Naive thymus-derived CD4-positive, alpha-beta T cell (primary cell): Measurements from ENCODE around the gene NSD2. TPM values are rescaled to one million over a fixed set of nuclear protein-coding genes. Genes with fewer than 3 reads are reported as not detected.
A peak's percentile ranks its signal among the peaks of the same experiment; 100 is the strongest.

ENCODE experiments used
- ATAC-seq: fragments of 150-1000 bp; cut with Tn5 transposase; 2 replicates; pipeline ENCODE4 v1.10.0; 2021; ENCODE audit warnings: mild to moderate bottlenecking, moderate library complexity
- CTCF ChIA-PET: fragments of 350-600 bp; sonication (Branson Sonifier 250); formaldehyde crosslinking; loops from one replicate; lab custom pipeline; 2021; ENCODE audit warnings: antibody characterized with exemption; lab: Charles Lee
- POLR2A ChIA-PET: fragments of 350-600 bp; sonication (Branson Sonifier 250); formaldehyde crosslinking; loops from one replicate; lab custom pipeline; 2021; ENCODE audit warnings: antibody characterized with exemption, inconsistent platforms; lab: Charles Lee
- DNase-seq, 9 donors: peaks; one replicate each; pipeline versions ENCODE4 v3.0.0 to v3.0.0-alpha.2; 2020 to 2022; ENCODE audit warnings: mixed read lengths in 1 of 9
- H3K27ac ChIP-seq: one replicate; pipeline ENCODE4 v1.7.0; 2013; ENCODE audit warnings: mild to moderate bottlenecking, low read depth, low read length, moderate library complexity
- H3K27me3 ChIP-seq, 2 donors: one replicate each; pipeline ENCODE4 v1.7.0; 2013; ENCODE audit warnings: low read length in 2 of 2, mild to moderate bottlenecking in 2 of 2, moderate library complexity in 2 of 2; ENCODE audit not compliant: control insufficient read depth in 2 of 2, insufficient read depth in 2 of 2
- H3K36me3 ChIP-seq, 3 experiments: 1 replicate in 2 of 3; 2 replicates in 1 of 3; pipeline ENCODE4 v1.7.0; 2013; ENCODE audit warnings: low read length in 3 of 3, mild to moderate bottlenecking in 3 of 3, moderate library complexity in 1 of 3; ENCODE audit not compliant: insufficient read depth in 3 of 3, control insufficient read depth in 2 of 3
- H3K4me1 ChIP-seq, 2 donors: one replicate each; pipeline ENCODE4 v1.7.0; 2013; ENCODE audit warnings: low read length in 2 of 2, mild to moderate bottlenecking in 2 of 2, moderate library complexity in 1 of 2; ENCODE audit not compliant: control insufficient read depth in 2 of 2, insufficient read depth in 2 of 2
- H3K4me3 ChIP-seq: 2 replicates; pipeline ENCODE4 v1.7.0; 2013; ENCODE audit warnings: mild to moderate bottlenecking, low read length
- H3K9me3 ChIP-seq, 3 experiments: 1 replicate in 2 of 3; 2 replicates in 1 of 3; pipeline ENCODE4 v1.7.0; 2013; ENCODE audit warnings: low read length in 3 of 3; ENCODE audit not compliant: control insufficient read depth in 2 of 3
- H3K27ac Mint-ChIP-seq, 9 donors: one replicate each; pipeline ENCODE4 v1.8.0; 2020 to 2022; ENCODE audit warnings: mixed read lengths in 9 of 9, mild to moderate bottlenecking in 8 of 9, moderate library complexity in 5 of 9, inconsistent platforms in 2 of 9
- H3K27me3 Mint-ChIP-seq, 5 donors: one replicate each; pipeline ENCODE4 v1.8.0; 2021 to 2022; ENCODE audit warnings: mixed read lengths in 5 of 5, mild to moderate bottlenecking in 1 of 5
- H3K36me3 Mint-ChIP-seq, 5 donors: one replicate each; pipeline ENCODE4 v1.8.0; 2020 to 2022; ENCODE audit warnings: mixed read lengths in 5 of 5, mild to moderate bottlenecking in 3 of 5, inconsistent platforms in 1 of 5
- H3K4me1 Mint-ChIP-seq, 7 donors: one replicate each; pipeline ENCODE4 v1.8.0; 2020 to 2022; ENCODE audit warnings: mixed read lengths in 7 of 7, mild to moderate bottlenecking in 3 of 7, inconsistent platforms in 1 of 7
- H3K4me3 Mint-ChIP-seq, 10 donors: one replicate each; pipeline ENCODE4 v1.8.0; 2020 to 2022; ENCODE audit warnings: mild to moderate bottlenecking in 10 of 10, mixed read lengths in 10 of 10, moderate library complexity in 6 of 10, inconsistent platforms in 2 of 10
- H3K9me3 Mint-ChIP-seq, 11 donors: one replicate each; pipeline ENCODE4 v1.8.0; 2020 to 2022; ENCODE audit warnings: mixed read lengths in 11 of 11, mild to moderate bottlenecking in 4 of 11, inconsistent platforms in 1 of 11, moderate library complexity in 1 of 11
- intact Hi-C, 2 donors: fragments of 100-400 bp; cut with micrococcal nuclease; formaldehyde crosslinking; loops; one replicate each; pipeline ENCODE4 v1.15.1; 2023
- polyA plus RNA-seq, 2 donors: library from polyadenylated mRNA; unstranded; fragments of 300-500 nt; fragmentation: Illumina TruSeq; gene quantifications; one replicate each; pipeline ENCODE4 v1.2.3, GENCODE V29; 2021
- total RNA-seq, 6 experiments: library from RNA in 5 of 6; stranded (reverse) in 5 of 6; gene quantifications; 1 replicate in 5 of 6; 2 replicates in 1 of 6; pipeline ENCODE4 v1.2.3 and lab custom pipeline; 2021 to 2026

The NSD2 gene
- total and polyA plus RNA-seq, 7 experiments from 2014 or later, result 2.7 to 207 (median 37.3) TPM

DNA sequence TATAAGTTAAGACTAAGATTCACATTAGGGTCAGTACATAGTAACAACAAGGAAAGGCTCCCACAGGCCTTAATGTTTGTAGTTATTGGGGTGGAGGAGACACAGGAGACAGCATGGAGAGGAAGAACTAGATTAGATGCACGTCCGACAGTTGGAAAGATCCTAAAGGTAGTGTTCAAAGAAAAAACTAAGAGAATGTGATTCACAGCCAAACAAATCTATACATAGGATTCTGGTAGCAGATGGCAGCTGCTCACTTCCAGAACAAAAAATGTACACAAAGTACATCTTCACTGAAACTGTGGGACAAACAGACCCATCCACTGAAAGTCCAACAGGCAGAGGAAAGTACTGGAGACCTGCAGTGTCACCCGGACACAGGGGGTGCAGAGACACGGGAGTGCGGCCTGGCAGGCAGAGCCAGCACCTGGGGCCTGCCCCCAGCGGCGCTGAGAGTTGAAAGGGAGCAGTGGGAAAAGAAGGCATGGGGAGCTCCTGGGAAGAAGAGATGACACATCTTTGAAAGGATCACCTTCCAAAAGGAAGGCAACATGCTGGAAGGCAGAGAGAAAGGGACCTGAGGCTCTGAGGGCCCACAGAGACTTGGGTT is 97.6 kb downstream of the NSD2 start:
- H3K27me3 ChIP-seq, result no peaks in the 10 kb centered on the region
- Mint-ChIP-seq H3K4me1 (peaks cover 0 to 2% (median 0%) of the 10 kb centered on the region in 7 donors), H3K9me3 (no peaks in the 10 kb centered on the region), H3K4me3 (no peak overlapping the region), H3K27me3 (no peaks in the 10 kb centered on the region), H3K27ac (peak overlapping the region in 4 of 9 donors; percentile 0 to 76 (median 37)), H3K36me3 (peaks cover 0 to 31% (median 13%) of the 10 kb centered on the region in 5 donors)
- H3K4me1 ChIP-seq, result no peaks in the 10 kb centered on the region
- ATAC-seq (no peak), DNase-seq (no peak)
- H3K27ac ChIP-seq, result no peak overlapping the region
- intact Hi-C loops, result no loop called here
- CTCF ChIA-PET, result no interaction called here
- H3K36me3 ChIP-seq, result peaks cover 0 to 4% (median 0%) of the 10 kb centered on the region in 3 experiments
- no peaks in the 10 kb centered on the region for H3K9me3 ChIP-seq
- H3K4me3 ChIP-seq, result no peak overlapping the region
- POLR2A ChIA-PET, result no interaction called here

GRCh38 chr4:1969928-1970723 is 98.9 kb downstream of the NSD2 start:
- ChIA-PET CTCF (no interaction called here), POLR2A (no interaction called here)
- intact Hi-C loops, result no loop called here

DNA sequence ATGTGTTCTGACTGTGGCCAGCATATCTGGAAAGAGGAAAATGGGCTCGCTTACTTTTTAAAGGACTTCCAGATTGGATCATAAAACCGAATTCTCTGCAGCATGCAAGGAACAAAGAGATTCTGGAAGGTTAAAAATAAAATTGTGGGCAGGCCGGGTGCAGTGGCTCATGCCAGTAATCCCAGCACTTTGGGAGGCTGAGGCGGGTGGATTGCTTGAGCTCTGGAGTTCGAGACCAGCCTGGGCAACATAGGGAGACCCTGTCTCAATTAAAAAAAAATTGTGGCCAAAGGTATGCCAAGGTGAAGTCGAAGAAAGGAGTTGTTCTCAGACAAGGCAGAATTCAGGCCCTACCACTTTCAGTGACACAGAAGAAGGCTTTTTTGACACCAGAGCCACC is 99.7 kb downstream of the NSD2 start:
- Histone ChIP-seq H3K4me3 (no peak overlapping the region), H3K27ac (no peak overlapping the region), H3K4me1 (no peaks in the 10 kb centered on the region), H3K27me3 (no peaks in the 10 kb centered on the region), H3K9me3 (no peaks in the 10 kb centered on the region), H3K36me3 (peaks cover 0 to 24% (median 2%) of the 10 kb centered on the region in 3 experiments)
- Mint-ChIP-seq H3K4me1 (peaks cover 0 to 2% (median 0%) of the 10 kb centered on the region in 7 donors), H3K27ac (peak overlapping the region in 3 of 9 donors; percentile 30 to 53 (median 37)), H3K36me3 (peaks cover 0 to 20% (median 4%) of the 10 kb centered on the region in 5 donors), H3K4me3 (no peak overlapping the region), H3K9me3 (no peaks in the 10 kb centered on the region), H3K27me3 (no peaks in the 10 kb centered on the region)
- POLR2A ChIA-PET, result no interaction called here
- intact Hi-C loops, result no loop called here
- ATAC-seq, result no peak
- DNase-seq, result no peak
- CTCF ChIA-PET, result no interaction called here

More at GRCh38 chr4:1969928-1970723, 98.9 kb downstream of the NSD2 start:
- H3K4me3 ChIP-seq, result no peak overlapping the region
- H3K9me3 ChIP-seq, result no peaks in the 10 kb centered on the region
- Mint-ChIP-seq H3K4me1 (peaks cover 0 to 2% (median 0%) of the 10 kb centered on the region in 7 donors), H3K36me3 (peaks cover 0 to 21% (median 7%) of the 10 kb centered on the region in 5 donors), H3K27ac (peak overlapping the region in 6 of 9 donors; percentile 30 to 65 (median 44)), H3K9me3 (no peaks in the 10 kb centered on the region), H3K27me3 (no peaks in the 10 kb centered on the region), H3K4me3 (no peak overlapping the region)
- ATAC-seq, result no peak
- no peak for DNase-seq
- no peak overlapping the region for H3K27ac ChIP-seq
- H3K4me1 ChIP-seq, result no peaks in the 10 kb centered on the region
- H3K27me3 ChIP-seq, result no peaks in the 10 kb centered on the region
- H3K36me3 ChIP-seq, result peaks cover 0 to 16% (median 0%) of the 10 kb centered on the region in 3 experiments

- Histone ChIP-seq H3K27ac (no peak overlapping the region), H3K27me3 (no peaks in the 10 kb centered on the region), H3K9me3 (no peaks in the 10 kb centered on the region), H3K36me3 (peaks cover 0 to 31% (median 3%) of the 10 kb centered on the region in 3 experiments), H3K4me1 (no peaks in the 10 kb centered on the region), H3K4me3 (no peak overlapping the region)
- intact Hi-C loops, result no loop called here
- H3K4me1 Mint-ChIP-seq, result peaks cover 0 to 2% (median 0%) of the 10 kb centered on the region in 7 donors
- DNase-seq (no peak), ATAC-seq (no peak)
- peaks cover 0 to 24% (median 4%) of the 10 kb centered on the region in 5 donors for H3K36me3 Mint-ChIP-seq
- H3K27me3 Mint-ChIP-seq, result no peaks in the 10 kb centered on the region
- no peak overlapping the region for H3K4me3 Mint-ChIP-seq
- peak overlapping the region in 4 of 9 donors; percentile 3 to 37 (median 20) for H3K27ac Mint-ChIP-seq
- ChIA-PET CTCF (no interaction called here), POLR2A (no interaction called here)
- H3K9me3 Mint-ChIP-seq, result no peaks in the 10 kb centered on the region
These were observed 100.4 kb downstream of the NSD2 start for GRCh38 chr4:1971456-1972200.

DNA sequence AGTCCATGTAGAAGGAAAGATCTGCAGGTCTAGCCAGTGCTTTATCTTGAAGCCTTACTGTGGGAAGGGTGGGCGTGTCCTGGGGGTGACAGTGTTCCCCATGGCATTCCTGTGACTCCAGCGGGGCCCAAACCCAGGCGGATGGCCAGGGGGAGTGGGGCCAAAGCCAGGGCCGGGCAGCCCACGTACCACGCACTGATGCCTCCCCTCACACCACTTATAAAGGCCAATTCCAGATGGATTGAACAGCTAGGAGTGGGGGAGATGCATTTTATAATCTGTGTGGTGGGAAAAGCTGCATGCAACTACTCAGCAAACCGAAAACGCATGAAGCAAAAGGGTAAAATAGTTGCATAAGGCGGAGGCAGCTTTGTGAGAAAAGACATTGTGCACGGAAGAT is 101.2 kb downstream of the NSD2 start:
- ATAC-seq (no peak), DNase-seq (no peak)
- intact Hi-C loops, result no loop called here
- Histone ChIP-seq H3K4me3 (no peak overlapping the region), H3K9me3 (no peaks in the 10 kb centered on the region), H3K27me3 (no peaks in the 10 kb centered on the region), H3K4me1 (no peaks in the 10 kb centered on the region), H3K36me3 (peaks cover 0 to 38% (median 3%) of the 10 kb centered on the region in 3 experiments), H3K27ac (no peak overlapping the region)
- Mint-ChIP-seq H3K36me3 (peaks cover 0 to 24% (median 4%) of the 10 kb centered on the region in 5 donors), H3K27me3 (no peaks in the 10 kb centered on the region), H3K4me3 (no peak overlapping the region), H3K27ac (no peak overlapping the region), H3K4me1 (peaks cover 0 to 2% (median 0%) of the 10 kb centered on the region in 7 donors), H3K9me3 (no peaks in the 10 kb centered on the region)
- ChIA-PET POLR2A (no interaction called here), CTCF (no interaction called here)

GRCh38 chr4:1973218-1973617 is 102.0 kb downstream of the NSD2 start:
- intact Hi-C loops, result no loop called here
- Histone ChIP-seq H3K27me3 (no peaks in the 10 kb centered on the region), H3K27ac (no peak overlapping the region), H3K36me3 (peaks cover 0 to 43% (median 3%) of the 10 kb centered on the region in 3 experiments), H3K4me1 (no peaks in the 10 kb centered on the region), H3K4me3 (no peak overlapping the region), H3K9me3 (no peaks in the 10 kb centered on the region)
- no peak for DNase-seq
- H3K4me1 Mint-ChIP-seq, result peaks cover 0 to 2% (median 0%) of the 10 kb centered on the region in 7 donors
- no peaks in the 10 kb centered on the region for H3K27me3 Mint-ChIP-seq
- peaks cover 0 to 24% (median 4%) of the 10 kb centered on the region in 5 donors for H3K36me3 Mint-ChIP-seq
- no peak for ATAC-seq
- H3K27ac Mint-ChIP-seq, result no peak overlapping the region
- H3K4me3 Mint-ChIP-seq, result no peak overlapping the region
- POLR2A ChIA-PET, result no interaction called here
- CTCF ChIA-PET, result no interaction called here
- H3K9me3 Mint-ChIP-seq, result no peaks in the 10 kb centered on the region
